ENCODE results near the gene PTMS. TPM values are rescaled to one million over a fixed set of nuclear protein-coding genes. Genes with fewer than 3 reads are reported as not detected.

Gene PTMS
- total and polyA plus RNA-seq, 2 experiments from 2014 or later: 111 to 238 TPM

DNA sequence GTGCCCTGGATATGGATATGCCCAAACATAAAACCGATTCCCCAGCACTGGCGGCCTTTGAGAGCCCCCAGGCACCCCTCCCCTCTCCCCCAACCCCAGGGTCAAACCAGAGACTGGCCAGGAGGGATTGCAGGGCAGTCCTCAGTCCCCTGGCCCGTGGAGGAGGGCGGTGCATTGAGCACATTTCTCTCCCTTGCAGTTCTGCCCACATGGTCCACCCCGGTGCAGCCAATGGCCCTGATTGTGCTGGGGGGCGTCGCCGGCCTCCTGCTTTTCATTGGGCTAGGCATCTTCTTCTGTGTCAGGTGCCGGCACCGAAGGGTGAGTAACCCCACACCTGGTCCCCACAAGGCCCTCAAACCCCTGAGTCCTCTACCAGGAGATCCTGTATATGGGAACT, 52.1 kb downstream of the PTMS start:
- no peaks in the 10 kb centered on the region for H3K36me3 ChIP-seq (ENCODE audit: insufficient read depth)
- Mint-ChIP-seq H3K36me3 (ENCODE audit: low read depth) (no peaks in the 10 kb centered on the region), H3K4me1 (peaks cover 49% of the 10 kb centered on the region), H3K9me3 (no peaks in the 10 kb centered on the region), H3K27ac (peak overlapping the region; percentile 50), H3K27me3 (ENCODE audit: insufficient read depth, low read depth, poor library complexity) (peaks cover 40% of the 10 kb centered on the region), H3K4me3 (peak overlapping the region; percentile 61)
- H3K9me2 ChIP-seq (ENCODE audit: insufficient read depth): no peaks in the 10 kb centered on the region
- H3K27me3 ChIP-seq (ENCODE audit: insufficient read depth): peaks cover 31% of the 10 kb centered on the region
- no peaks in the 10 kb centered on the region for H3K79me2 ChIP-seq (replicated peaks; ENCODE audit: insufficient read depth)
- H3F3A ChIP-seq (replicated peaks; ENCODE audit: low read depth): peaks cover 12% of the 10 kb centered on the region; the same call in 1 of the 2 replicates
- peaks cover 40% of the 10 kb centered on the region for H3K4me1 ChIP-seq (ENCODE audit: insufficient read depth)
- H2AFZ ChIP-seq: no peak overlapping the region
- no peaks in the 10 kb centered on the region for H4K20me1 ChIP-seq (replicated peaks; ENCODE audit: insufficient read depth)
- peak overlapping the region; percentile 40 for H3K4me3 ChIP-seq
- TF ChIP-seq ZNF114 (CRISPR knock-in tag; IDR thresholded peaks at IDR 0.05) (no peak), EZH2phosphoT487 (IDR thresholded peaks at IDR 0.05; ENCODE audit: unreplicated experiment) (no peak), ZNF331 (CRISPR knock-in tag; IDR thresholded peaks at IDR 0.05; ENCODE audit: low read depth) (no peak)
- ATAC-seq (peak; percentile 54), DNase-seq (ENCODE audit: low spot score) (peak; percentile 72)
- no peak overlapping the region for H3K27ac ChIP-seq (ENCODE audit: low read depth)
- peak overlapping the region; percentile 66; the same call in 1 of the 2 replicates for H3K4me2 ChIP-seq

DNA sequence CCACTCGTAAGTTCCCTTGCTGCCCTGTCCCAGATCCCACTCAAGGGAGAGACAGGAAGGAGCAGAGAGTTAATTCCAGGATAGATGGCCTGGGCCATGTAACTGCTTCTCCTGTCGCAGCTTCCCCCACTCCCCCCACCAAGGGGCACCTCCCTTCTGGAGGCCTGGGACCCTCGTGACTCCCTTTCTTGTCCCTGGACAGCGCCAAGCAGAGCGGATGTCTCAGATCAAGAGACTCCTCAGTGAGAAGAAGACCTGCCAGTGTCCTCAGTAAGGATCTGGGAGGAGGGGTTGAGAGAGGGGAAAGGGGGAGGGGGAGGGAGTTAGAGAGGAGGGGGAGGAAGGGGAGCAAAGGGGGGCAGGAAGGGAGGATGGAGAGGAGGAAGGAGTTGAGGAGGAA, 52.5 kb downstream of the PTMS start:
- H3K9me2 ChIP-seq (ENCODE audit: insufficient read depth): no peaks in the 10 kb centered on the region
- H3K4me3 ChIP-seq: peak overlapping the region; percentile 40
- DNase-seq (ENCODE audit: low spot score): peak; percentile 43
- H3K79me2 ChIP-seq (replicated peaks; ENCODE audit: insufficient read depth): no peaks in the 10 kb centered on the region
- H3K27me3 ChIP-seq (ENCODE audit: insufficient read depth): peaks cover 36% of the 10 kb centered on the region
- ATAC-seq: no peak
- no peak overlapping the region for H2AFZ ChIP-seq
- no peaks in the 10 kb centered on the region for H3K9me3 Mint-ChIP-seq
- H3K4me1 Mint-ChIP-seq: peaks cover 51% of the 10 kb centered on the region
- H3K36me3 ChIP-seq (ENCODE audit: insufficient read depth): no peaks in the 10 kb centered on the region
- no peaks in the 10 kb centered on the region for H3K36me3 Mint-ChIP-seq (ENCODE audit: low read depth)
- H3K4me3 Mint-ChIP-seq: peak overlapping the region; percentile 61
- peak overlapping the region; percentile 50 for H3K27ac Mint-ChIP-seq
- peaks cover 44% of the 10 kb centered on the region for H3K4me1 ChIP-seq (ENCODE audit: insufficient read depth)
- peaks cover 40% of the 10 kb centered on the region for H3K27me3 Mint-ChIP-seq (ENCODE audit: insufficient read depth, low read depth, poor library complexity)
- H3F3A ChIP-seq (replicated peaks; ENCODE audit: low read depth): peaks cover 12% of the 10 kb centered on the region; the same call in 1 of the 2 replicates
- H3K27ac ChIP-seq (ENCODE audit: low read depth): 0 out of 2 replicates have a peak overlapping the region, but pooled peaks have one; percentile 46
- H3K4me2 ChIP-seq: peak overlapping the region; percentile 66
- no peaks in the 10 kb centered on the region for H4K20me1 ChIP-seq (replicated peaks; ENCODE audit: insufficient read depth)
- TF ChIP-seq JUNB (IDR thresholded peaks at IDR 0.05; ENCODE audit: unreplicated experiment): no peak
- no peak for TF ChIP-seq ZNF114 (CRISPR knock-in tag; IDR thresholded peaks at IDR 0.05)
- no peak for TF ChIP-seq NANOG (IDR thresholded peaks at IDR 0.05; ENCODE audit: borderline replicate concordance)
- TF ChIP-seq, protein P1, sequence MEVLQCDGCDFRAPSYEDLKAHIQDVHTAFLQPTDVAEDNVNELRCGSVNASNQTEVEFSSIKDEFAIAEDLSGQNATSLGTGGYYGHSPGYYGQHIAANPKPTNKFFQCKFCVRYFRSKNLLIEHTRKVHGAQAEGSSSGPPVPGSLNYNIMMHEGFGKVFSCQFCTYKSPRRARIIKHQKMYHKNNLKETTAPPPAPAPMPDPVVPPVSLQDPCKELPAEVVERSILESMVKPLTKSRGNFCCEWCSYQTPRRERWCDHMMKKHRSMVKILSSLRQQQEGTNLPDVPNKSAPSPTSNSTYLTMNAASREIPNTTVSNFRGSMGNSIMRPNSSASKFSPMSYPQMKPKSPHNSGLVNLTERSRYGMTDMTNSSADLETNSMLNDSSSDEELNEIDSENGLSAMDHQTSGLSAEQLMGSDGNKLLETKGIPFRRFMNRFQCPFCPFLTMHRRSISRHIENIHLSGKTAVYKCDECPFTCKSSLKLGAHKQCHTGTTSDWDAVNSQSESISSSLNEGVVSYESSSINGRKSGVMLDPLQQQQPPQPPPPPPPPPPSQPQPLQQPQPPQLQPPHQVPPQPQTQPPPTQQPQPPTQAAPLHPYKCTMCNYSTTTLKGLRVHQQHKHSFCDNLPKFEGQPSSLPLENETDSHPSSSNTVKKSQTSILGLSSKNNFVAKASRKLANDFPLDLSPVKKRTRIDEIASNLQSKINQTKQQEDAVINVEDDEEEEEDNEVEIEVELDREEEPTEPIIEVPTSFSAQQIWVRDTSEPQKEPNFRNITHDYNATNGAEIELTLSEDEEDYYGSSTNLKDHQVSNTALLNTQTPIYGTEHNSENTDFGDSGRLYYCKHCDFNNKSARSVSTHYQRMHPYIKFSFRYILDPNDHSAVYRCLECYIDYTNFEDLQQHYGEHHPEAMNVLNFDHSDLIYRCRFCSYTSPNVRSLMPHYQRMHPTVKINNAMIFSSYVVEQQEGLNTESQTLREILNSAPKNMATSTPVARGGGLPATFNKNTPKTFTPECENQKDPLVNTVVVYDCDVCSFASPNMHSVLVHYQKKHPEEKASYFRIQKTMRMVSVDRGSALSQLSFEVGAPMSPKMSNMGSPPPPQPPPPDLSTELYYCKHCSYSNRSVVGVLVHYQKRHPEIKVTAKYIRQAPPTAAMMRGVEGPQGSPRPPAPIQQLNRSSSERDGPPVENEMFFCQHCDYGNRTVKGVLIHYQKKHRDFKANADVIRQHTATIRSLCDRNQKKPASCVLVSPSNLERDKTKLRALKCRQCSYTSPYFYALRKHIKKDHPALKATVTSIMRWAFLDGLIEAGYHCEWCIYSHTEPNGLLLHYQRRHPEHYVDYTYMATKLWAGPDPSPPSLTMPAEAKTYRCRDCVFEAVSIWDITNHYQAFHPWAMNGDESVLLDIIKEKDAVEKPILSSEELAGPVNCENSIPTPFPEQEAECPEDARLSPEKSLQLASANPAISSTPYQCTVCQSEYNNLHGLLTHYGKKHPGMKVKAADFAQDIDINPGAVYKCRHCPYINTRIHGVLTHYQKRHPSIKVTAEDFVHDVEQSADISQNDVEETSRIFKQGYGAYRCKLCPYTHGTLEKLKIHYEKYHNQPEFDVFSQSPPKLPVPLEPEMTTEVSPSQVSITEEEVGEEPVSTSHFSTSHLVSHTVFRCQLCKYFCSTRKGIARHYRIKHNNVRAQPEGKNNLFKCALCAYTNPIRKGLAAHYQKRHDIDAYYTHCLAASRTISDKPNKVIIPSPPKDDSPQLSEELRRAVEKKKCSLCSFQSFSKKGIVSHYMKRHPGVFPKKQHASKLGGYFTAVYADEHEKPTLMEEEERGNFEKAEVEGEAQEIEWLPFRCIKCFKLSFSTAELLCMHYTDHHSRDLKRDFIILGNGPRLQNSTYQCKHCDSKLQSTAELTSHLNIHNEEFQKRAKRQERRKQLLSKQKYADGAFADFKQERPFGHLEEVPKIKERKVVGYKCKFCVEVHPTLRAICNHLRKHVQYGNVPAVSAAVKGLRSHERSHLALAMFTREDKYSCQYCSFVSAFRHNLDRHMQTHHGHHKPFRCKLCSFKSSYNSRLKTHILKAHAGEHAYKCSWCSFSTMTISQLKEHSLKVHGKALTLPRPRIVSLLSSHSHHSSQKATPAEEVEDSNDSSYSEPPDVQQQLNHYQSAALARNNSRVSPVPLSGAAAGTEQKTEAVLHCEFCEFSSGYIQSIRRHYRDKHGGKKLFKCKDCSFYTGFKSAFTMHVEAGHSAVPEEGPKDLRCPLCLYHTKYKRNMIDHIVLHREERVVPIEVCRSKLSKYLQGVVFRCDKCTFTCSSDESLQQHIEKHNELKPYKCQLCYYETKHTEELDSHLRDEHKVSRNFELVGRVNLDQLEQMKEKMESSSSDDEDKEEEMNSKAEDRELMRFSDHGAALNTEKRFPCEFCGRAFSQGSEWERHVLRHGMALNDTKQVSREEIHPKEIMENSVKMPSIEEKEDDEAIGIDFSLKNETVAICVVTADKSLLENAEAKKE (CRISPR knock-in tag; IDR thresholded peaks at IDR 0.05): no peak
- TF ChIP-seq EZH2phosphoT487 (IDR thresholded peaks at IDR 0.05; ENCODE audit: unreplicated experiment): no peak
- TF ChIP-seq, protein P2, sequence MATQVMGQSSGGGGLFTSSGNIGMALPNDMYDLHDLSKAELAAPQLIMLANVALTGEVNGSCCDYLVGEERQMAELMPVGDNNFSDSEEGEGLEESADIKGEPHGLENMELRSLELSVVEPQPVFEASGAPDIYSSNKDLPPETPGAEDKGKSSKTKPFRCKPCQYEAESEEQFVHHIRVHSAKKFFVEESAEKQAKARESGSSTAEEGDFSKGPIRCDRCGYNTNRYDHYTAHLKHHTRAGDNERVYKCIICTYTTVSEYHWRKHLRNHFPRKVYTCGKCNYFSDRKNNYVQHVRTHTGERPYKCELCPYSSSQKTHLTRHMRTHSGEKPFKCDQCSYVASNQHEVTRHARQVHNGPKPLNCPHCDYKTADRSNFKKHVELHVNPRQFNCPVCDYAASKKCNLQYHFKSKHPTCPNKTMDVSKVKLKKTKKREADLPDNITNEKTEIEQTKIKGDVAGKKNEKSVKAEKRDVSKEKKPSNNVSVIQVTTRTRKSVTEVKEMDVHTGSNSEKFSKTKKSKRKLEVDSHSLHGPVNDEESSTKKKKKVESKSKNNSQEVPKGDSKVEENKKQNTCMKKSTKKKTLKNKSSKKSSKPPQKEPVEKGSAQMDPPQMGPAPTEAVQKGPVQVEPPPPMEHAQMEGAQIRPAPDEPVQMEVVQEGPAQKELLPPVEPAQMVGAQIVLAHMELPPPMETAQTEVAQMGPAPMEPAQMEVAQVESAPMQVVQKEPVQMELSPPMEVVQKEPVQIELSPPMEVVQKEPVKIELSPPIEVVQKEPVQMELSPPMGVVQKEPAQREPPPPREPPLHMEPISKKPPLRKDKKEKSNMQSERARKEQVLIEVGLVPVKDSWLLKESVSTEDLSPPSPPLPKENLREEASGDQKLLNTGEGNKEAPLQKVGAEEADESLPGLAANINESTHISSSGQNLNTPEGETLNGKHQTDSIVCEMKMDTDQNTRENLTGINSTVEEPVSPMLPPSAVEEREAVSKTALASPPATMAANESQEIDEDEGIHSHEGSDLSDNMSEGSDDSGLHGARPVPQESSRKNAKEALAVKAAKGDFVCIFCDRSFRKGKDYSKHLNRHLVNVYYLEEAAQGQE (IDR thresholded peaks at IDR 0.05; ENCODE audit: unreplicated experiment): no peak
- TF ChIP-seq, protein P3, sequence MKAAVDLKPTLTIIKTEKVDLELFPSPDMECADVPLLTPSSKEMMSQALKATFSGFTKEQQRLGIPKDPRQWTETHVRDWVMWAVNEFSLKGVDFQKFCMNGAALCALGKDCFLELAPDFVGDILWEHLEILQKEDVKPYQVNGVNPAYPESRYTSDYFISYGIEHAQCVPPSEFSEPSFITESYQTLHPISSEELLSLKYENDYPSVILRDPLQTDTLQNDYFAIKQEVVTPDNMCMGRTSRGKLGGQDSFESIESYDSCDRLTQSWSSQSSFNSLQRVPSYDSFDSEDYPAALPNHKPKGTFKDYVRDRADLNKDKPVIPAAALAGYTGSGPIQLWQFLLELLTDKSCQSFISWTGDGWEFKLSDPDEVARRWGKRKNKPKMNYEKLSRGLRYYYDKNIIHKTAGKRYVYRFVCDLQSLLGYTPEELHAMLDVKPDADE (IDR thresholded peaks at IDR 0.05): no peak
- TF ChIP-seq, protein P4, sequence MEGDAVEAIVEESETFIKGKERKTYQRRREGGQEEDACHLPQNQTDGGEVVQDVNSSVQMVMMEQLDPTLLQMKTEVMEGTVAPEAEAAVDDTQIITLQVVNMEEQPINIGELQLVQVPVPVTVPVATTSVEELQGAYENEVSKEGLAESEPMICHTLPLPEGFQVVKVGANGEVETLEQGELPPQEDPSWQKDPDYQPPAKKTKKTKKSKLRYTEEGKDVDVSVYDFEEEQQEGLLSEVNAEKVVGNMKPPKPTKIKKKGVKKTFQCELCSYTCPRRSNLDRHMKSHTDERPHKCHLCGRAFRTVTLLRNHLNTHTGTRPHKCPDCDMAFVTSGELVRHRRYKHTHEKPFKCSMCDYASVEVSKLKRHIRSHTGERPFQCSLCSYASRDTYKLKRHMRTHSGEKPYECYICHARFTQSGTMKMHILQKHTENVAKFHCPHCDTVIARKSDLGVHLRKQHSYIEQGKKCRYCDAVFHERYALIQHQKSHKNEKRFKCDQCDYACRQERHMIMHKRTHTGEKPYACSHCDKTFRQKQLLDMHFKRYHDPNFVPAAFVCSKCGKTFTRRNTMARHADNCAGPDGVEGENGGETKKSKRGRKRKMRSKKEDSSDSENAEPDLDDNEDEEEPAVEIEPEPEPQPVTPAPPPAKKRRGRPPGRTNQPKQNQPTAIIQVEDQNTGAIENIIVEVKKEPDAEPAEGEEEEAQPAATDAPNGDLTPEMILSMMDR (conservative IDR thresholded peaks at IDR 0.05; ENCODE audit: low read depth in 2 of 2): no peak

All from GM23338 (cell line).